ENCODE data around the gene NEDD9.

Gene NEDD9

GRCh38 chr6:11231564-11232192 lies 790 bp downstream of the NEDD9 start:
- CTCF ChIA-PET = interaction anchor here (0.5 to 2.7 kb wide), 13 partner anchors 12 to 320 kb away, joined by 3 to 12 read pairs (median 3); no protein-coding TSS in a partner anchor
- no peak for TF ChIP-seq ZNF169 (tag by site-specific recombination; IDR thresholded peaks at IDR 0.05)
- peak; percentile 30; the same call in 1 of the 2 replicates for TF ChIP-seq PRDM6 (tag by site-specific recombination; IDR thresholded peaks at IDR 0.05)
- TF ChIP-seq ZNF76 (tag by site-specific recombination; IDR thresholded peaks at IDR 0.05; ENCODE audit: borderline replicate concordance, low read depth) = no peak
- TF ChIP-seq ZBTB6 (tag by site-specific recombination; IDR thresholded peaks at IDR 0.05) = peak; percentile 36; the same call in 1 of the 2 replicates
- TF ChIP-seq, protein P1, sequence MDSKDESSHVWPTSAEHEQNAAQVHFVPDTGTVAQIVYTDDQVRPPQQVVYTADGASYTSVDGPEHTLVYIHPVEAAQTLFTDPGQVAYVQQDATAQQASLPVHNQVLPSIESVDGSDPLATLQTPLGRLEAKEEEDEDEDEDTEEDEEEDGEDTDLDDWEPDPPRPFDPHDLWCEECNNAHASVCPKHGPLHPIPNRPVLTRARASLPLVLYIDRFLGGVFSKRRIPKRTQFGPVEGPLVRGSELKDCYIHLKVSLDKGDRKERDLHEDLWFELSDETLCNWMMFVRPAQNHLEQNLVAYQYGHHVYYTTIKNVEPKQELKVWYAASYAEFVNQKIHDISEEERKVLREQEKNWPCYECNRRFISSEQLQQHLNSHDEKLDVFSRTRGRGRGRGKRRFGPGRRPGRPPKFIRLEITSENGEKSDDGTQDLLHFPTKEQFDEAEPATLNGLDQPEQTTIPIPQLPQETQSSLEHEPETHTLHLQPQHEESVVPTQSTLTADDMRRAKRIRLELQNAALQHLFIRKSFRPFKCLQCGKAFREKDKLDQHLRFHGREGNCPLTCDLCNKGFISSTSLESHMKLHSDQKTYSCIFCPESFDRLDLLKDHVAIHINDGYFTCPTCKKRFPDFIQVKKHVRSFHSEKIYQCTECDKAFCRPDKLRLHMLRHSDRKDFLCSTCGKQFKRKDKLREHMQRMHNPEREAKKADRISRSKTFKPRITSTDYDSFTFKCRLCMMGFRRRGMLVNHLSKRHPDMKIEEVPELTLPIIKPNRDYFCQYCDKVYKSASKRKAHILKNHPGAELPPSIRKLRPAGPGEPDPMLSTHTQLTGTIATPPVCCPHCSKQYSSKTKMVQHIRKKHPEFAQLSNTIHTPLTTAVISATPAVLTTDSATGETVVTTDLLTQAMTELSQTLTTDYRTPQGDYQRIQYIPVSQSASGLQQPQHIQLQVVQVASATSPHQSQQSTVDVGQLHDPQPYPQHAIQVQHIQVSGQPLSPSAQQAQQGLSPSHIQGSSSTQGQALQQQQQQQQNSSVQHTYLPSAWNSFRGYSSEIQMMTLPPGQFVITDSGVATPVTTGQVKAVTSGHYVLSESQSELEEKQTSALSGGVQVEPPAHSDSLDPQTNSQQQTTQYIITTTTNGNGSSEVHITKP (tag by site-specific recombination; IDR thresholded peaks at IDR 0.05) = peak; percentile 45; the same call in 1 of the 2 replicates
- TF ChIP-seq ZNF660 (tag by site-specific recombination; IDR thresholded peaks at IDR 0.05) = peak; percentile 19; the same call in 1 of the 2 replicates
- peak; percentile 72 for TF ChIP-seq IKZF3 (tag by site-specific recombination; IDR thresholded peaks at IDR 0.05)
- TF ChIP-seq, protein P2, sequence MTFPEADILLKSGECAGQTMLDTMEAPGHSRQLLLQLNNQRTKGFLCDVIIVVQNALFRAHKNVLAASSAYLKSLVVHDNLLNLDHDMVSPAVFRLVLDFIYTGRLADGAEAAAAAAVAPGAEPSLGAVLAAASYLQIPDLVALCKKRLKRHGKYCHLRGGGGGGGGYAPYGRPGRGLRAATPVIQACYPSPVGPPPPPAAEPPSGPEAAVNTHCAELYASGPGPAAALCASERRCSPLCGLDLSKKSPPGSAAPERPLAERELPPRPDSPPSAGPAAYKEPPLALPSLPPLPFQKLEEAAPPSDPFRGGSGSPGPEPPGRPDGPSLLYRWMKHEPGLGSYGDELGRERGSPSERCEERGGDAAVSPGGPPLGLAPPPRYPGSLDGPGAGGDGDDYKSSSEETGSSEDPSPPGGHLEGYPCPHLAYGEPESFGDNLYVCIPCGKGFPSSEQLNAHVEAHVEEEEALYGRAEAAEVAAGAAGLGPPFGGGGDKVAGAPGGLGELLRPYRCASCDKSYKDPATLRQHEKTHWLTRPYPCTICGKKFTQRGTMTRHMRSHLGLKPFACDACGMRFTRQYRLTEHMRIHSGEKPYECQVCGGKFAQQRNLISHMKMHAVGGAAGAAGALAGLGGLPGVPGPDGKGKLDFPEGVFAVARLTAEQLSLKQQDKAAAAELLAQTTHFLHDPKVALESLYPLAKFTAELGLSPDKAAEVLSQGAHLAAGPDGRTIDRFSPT (tag by site-specific recombination; IDR thresholded peaks at IDR 0.05) = no peak
- 0 out of 2 replicates have a peak, but pooled peaks have one; percentile 9 for TF ChIP-seq ZNF561 (tag by site-specific recombination; IDR thresholded peaks at IDR 0.05; ENCODE audit: borderline replicate concordance)
- no peak for TF ChIP-seq ZNF549 (tag by site-specific recombination; IDR thresholded peaks at IDR 0.05)

GRCh38 chr6:11231108-11231463 lies 1.4 kb downstream of the NEDD9 start:
- Histone ChIP-seq H3K27ac (ENCODE audit: extremely low read depth, low read depth, low read length) (no peak overlapping the region), H3K4me3 (ENCODE audit: low read depth, low read length) (peak overlapping the region; percentile 54), H3K4me1 (ENCODE audit: control insufficient read depth, insufficient read depth, low read length) (peaks cover 14% of the 10 kb centered on the region), H3K9me3 (ENCODE audit: control insufficient read depth, insufficient read depth, low read depth, low read length) (no peaks in the 10 kb centered on the region), H3K36me3 (ENCODE audit: control insufficient read depth in 2 of 2, insufficient read depth in 1 of 2, low read length in 2 of 2) (no peaks in the 10 kb centered on the region)
- ChIA-PET CTCF (interaction anchor here (0.5 to 2.7 kb wide), 10 partner anchors 11 to 320 kb away, joined by 3 to 12 read pairs (median 4); no protein-coding TSS in a partner anchor), POLR2A (interaction anchor here (0.7 to 2.9 kb wide), 12 partner anchors 8 to 88 kb away, joined by 3 to 28 read pairs (median 8); no protein-coding TSS in a partner anchor)
- no peak for TF ChIP-seq ZNF221 (tag by site-specific recombination; IDR thresholded peaks at IDR 0.05; ENCODE audit: borderline replicate concordance)
- TF ChIP-seq ZNF629 (tag by site-specific recombination; IDR thresholded peaks at IDR 0.05) = no peak
- no peak for TF ChIP-seq KLF10 (tag by site-specific recombination; IDR thresholded peaks at IDR 0.05)

More at GRCh38 chr6:11231564-11232192, 790 bp downstream of the NEDD9 start:
- peak overlapping the region; percentile 54 for H3K4me3 ChIP-seq (ENCODE audit: low read depth, low read length)
- no peaks in the 10 kb centered on the region for H3K9me3 ChIP-seq (ENCODE audit: control insufficient read depth, insufficient read depth, low read depth, low read length)
- peaks cover 14% of the 10 kb centered on the region for H3K4me1 ChIP-seq (ENCODE audit: control insufficient read depth, insufficient read depth, low read length)
- no peaks in the 10 kb centered on the region for H3K36me3 ChIP-seq (ENCODE audit: control insufficient read depth in 2 of 2, insufficient read depth in 1 of 2, low read length in 2 of 2)
- POLR2A ChIA-PET = interaction anchor here (0.7 to 2.9 kb wide), 25 partner anchors 9 to 198 kb away, joined by 3 to 28 read pairs (median 6); no protein-coding TSS in a partner anchor
- H3K27ac ChIP-seq (ENCODE audit: extremely low read depth, low read depth, low read length) = peak overlapping the region; percentile 88
